ENCODE measurements around the gene NEGR1. TPM values are rescaled to one million over a fixed set of nuclear protein-coding genes. Genes with fewer than 3 reads are reported as not detected.

Gene NEGR1
- total RNA-seq, 4 donors from 2014 or later: 4.1 to 12.4 (median 10.2) TPM

GRCh38 chr1:72283307-72284083 lies 1.2 kb upstream of the NEGR1 start:
- TF ChIP-seq CTCF (IDR thresholded peaks at IDR 0.05): no peak
- peak in 1 of 2 donors; percentile 68 for TF ChIP-seq POLR2A (IDR thresholded peaks at IDR 0.05)
- intact Hi-C loops (cut with DNase I): no loop called here
- Histone ChIP-seq H3K4me3 (replicated peaks in 1 of 3) (peak overlapping the region; percentile 37 to 64 (median 49)), H3K27ac (peak overlapping the region; percentile 84 to 94 (median 88)), H3K27me3 (no peaks in the 10 kb centered on the region), H3K9me3 (no peaks in the 10 kb centered on the region), H3K36me3 (no peaks in the 10 kb centered on the region), H3K4me1 (peaks cover 0 to 6% of the 10 kb centered on the region in 2 donors)
- peak; percentile 73 to 84 for DNase-seq
- WGBS, 2 donors: 1% methylated on average over 43 to 53 of the region's 56 CpGs

DNA sequence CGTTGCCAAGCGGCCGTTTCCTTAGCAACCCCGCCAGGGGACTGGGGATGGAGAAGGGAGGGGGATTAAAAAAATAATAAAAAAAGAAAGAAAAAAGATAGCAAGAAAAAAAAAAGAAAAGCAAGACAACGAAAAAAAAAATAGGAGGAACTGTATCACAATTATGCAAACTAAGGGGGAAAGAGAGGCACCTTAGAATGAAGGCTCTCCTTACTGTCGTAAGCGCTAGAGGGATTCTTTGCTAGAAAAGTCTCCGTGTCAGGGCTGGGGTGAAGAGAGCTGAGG lies 625 bp upstream of the NEGR1 start:
- H3K27me3 ChIP-seq: no peaks in the 10 kb centered on the region
- WGBS, 2 donors: 0 to 2% methylated on average over 8 of the region's 8 CpGs
- H3K36me3 ChIP-seq: no peaks in the 10 kb centered on the region
- H3K4me3 ChIP-seq (replicated peaks in 1 of 3): peak overlapping the region; percentile 37 to 64 (median 49)
- peaks cover 0 to 6% of the 10 kb centered on the region in 2 donors for H3K4me1 ChIP-seq
- intact Hi-C loops (cut with DNase I): no loop called here
- H3K9me3 ChIP-seq: no peaks in the 10 kb centered on the region
- DNase-seq: no peak
- no peak for TF ChIP-seq CTCF (IDR thresholded peaks at IDR 0.05)
- no peak for TF ChIP-seq POLR2A (IDR thresholded peaks at IDR 0.05)
- peak overlapping the region; percentile 84 to 94 (median 88) for H3K27ac ChIP-seq

DNA sequence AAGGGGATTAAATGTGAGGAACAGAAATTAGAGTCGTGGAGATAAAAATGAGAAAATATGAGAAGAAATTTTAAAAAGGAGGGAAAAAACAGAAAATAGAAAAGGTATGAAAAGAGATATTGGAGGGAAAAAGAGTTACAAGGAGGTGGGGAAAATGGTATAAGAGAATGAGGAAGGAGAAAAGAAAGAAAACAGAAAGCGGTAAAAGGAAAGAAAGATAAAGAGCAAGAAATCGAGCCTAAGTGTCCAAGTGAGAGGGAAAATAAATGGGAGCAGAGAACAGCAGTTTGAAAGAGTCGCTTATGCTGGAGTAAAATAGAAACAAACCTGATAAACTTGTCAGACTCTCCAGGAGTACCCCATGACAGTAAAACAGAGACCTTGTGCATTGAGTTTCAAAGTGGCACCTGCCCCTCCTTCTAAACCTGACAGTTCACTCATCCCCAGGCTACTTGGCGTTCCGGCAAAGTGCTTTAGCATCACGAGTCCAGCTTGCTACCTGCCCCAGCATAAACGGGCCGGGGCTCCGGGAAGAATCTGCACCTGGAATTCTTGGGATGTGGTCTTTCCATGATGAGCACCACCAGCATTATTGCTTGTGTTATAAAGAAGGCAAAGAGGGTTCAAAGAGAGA lies 585 bp downstream of the NEGR1 start:
- WGBS, 2 donors: 17% methylated on average over 10 of the region's 10 CpGs
- Histone ChIP-seq H3K36me3 (no peaks in the 10 kb centered on the region), H3K27me3 (no peaks in the 10 kb centered on the region), H3K9me3 (no peaks in the 10 kb centered on the region), H3K4me3 (replicated peaks in 1 of 3) (peak overlapping the region in 2 of 3 donors; percentile 8 to 22), H3K27ac (peak overlapping the region in 1 of 3 donors; percentile 37), H3K4me1 (peaks cover 0 to 6% of the 10 kb centered on the region in 2 donors)
- DNase-seq: peak; percentile 14 to 20
- TF ChIP-seq POLR2A (IDR thresholded peaks at IDR 0.05) (no peak), CTCF (IDR thresholded peaks at IDR 0.05) (no peak)
- intact Hi-C loops (cut with DNase I): no loop called here

- 41 to 42% methylated on average over 2 of the region's 2 CpGs for WGBS, 2 donors
- H3K27ac ChIP-seq: no peak overlapping the region
- H3K27me3 ChIP-seq: no peaks in the 10 kb centered on the region
- no peaks in the 10 kb centered on the region for H3K9me3 ChIP-seq
- DNase-seq: no peak
- H3K36me3 ChIP-seq: no peaks in the 10 kb centered on the region
- peaks cover 0 to 6% of the 10 kb centered on the region in 2 donors for H3K4me1 ChIP-seq
- intact Hi-C loops (cut with DNase I): no loop called here
- no peak overlapping the region for H3K4me3 ChIP-seq (replicated peaks in 1 of 3)
- TF ChIP-seq CTCF (IDR thresholded peaks at IDR 0.05) (no peak), POLR2A (IDR thresholded peaks at IDR 0.05) (no peak)
These were observed 1.2 kb downstream of the NEGR1 start for GRCh38 chr1:72281144-72281543.

DNA sequence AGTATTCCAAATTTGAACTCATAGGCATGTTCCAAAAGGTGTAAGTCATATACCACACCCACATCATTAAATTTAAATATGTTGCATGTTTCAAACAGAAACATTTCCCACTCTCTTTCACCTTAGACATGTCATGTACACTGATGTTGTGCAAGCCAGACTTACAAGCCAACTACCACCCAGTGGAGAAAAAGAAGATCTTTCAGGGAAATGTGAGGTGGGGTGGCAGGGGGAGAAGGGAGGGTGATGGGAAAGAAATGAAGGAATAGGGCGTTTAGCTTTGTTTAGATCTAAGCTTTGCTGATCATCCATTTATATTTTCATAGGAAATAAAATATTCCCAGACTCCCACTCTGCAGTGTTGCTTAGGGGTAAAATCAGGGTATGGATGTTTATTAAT lies 1.6 kb downstream of the NEGR1 start:
- TF ChIP-seq POLR2A (IDR thresholded peaks at IDR 0.05): no peak
- no peak for TF ChIP-seq CTCF (IDR thresholded peaks at IDR 0.05)
- WGBS, 2 donors: 66 to 72% methylated on average over 1 of the region's 1 CpG
- Histone ChIP-seq H3K36me3 (no peaks in the 10 kb centered on the region), H3K4me1 (peaks cover 0 to 6% of the 10 kb centered on the region in 2 donors), H3K4me3 (replicated peaks in 1 of 3) (no peak overlapping the region), H3K27ac (no peak overlapping the region), H3K9me3 (no peaks in the 10 kb centered on the region), H3K27me3 (no peaks in the 10 kb centered on the region)
- intact Hi-C loops (cut with DNase I): no loop called here
- no peak for DNase-seq

Measured in thyroid gland (tissue), 4 donors.